Mucosa of descending colon (tissue), 3 donors: ENCODE measurements around the gene HLCS. TPM values are rescaled to one million over a fixed set of nuclear protein-coding genes. Genes with fewer than 3 reads are reported as not detected.

Source experiments
- ATAC-seq: fragments of 200-7000 bp; cut with Tn5 transposase; one replicate; pipeline ENCODE4 v1.9.1; 2020; ENCODE audit warnings: mild to moderate bottlenecking, moderate library complexity
- DNase-seq, 3 donors: peaks; one replicate each; pipeline ENCODE4 v3.0.0-alpha.2; 2020
- H3K36me3 ChIP-seq: fragments of 200-600 bp; one replicate; pipeline ENCODE4 v1.8.0; 2021; ENCODE audit warnings: low read depth, mild to moderate bottlenecking
- H3K4me1 ChIP-seq: fragments of 200-600 bp; one replicate; pipeline ENCODE4 v1.8.0; 2021; ENCODE audit warnings: low read depth, mild to moderate bottlenecking
- H3K4me3 ChIP-seq: fragments of 200-600 bp; one replicate; pipeline ENCODE4 v1.8.0; 2021; ENCODE audit warnings: mild to moderate bottlenecking
- H3K9me3 ChIP-seq: fragments of 200-600 bp; one replicate; pipeline ENCODE4 v1.8.0; 2021; ENCODE audit warnings: mild to moderate bottlenecking
- intact Hi-C, 2 donors: fragments of 100-400 bp; cut with DNase I in 1 of 2; cut with micrococcal nuclease in 1 of 2; formaldehyde crosslinking; loops; one replicate each; pipeline versions ENCODE4 v1.11.0 to v1.11.1; 2022; cut with DNase I, micrococcal nuclease
- total RNA-seq, 3 donors: library from RNA; stranded (reverse); fragmentation: NEBNext Ultra II Directional in 2 of 3; extraction: Animal tissue kit (Norgen Biotek cat#: 25700) in 2 of 3; gene quantifications; one replicate each; pipeline versions ENCODE4 v1.2.1 to v1.2.4, GENCODE V29; 2021 to 2023
- TF ChIP-seq, protein P1 (sequence below): fragments of 200-600 bp; IDR thresholded peaks from one replicate; pipeline ENCODE4 v1.8.0; 2022; ENCODE audit warnings: antibody characterized with exemption, mild to moderate bottlenecking
- donor health status: DM: no; HTN: no; CAD: no; lungs with moderate emphysema.
- donor health status: DM: no; HTN: no; CAD: no.
- donor health status: DM: no; HTN: yes; CAD: no.

HLCS gene
- total RNA-seq, 3 donors from 2014 or later, result 13.3 to 16.7 (median 14.9) TPM

DNA sequence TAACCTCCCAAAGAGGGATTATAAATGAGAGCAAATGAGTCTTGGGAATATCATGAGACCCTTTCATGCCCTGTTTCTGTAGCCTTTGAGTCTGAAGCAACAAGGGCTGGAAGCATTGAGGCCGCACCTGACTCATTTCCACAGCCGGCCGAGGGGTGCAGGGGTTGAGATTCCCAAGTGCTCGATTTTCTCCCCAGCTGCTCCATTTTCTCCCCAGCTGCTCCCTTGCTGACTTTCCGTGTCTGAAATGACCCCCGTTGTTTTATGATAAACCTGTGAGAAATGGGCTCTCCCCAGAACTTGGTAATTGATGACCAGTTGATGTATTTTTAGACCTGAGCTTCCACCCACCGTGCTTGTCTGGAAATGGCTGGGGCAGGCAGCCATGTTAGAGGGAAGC lies 244.7 kb downstream of the HLCS start:
- no peaks in the 10 kb centered on the region for H3K9me3 ChIP-seq
- H3K4me3 ChIP-seq, result no peak overlapping the region
- peaks cover 8% of the 10 kb centered on the region for H3K4me1 ChIP-seq
- intact Hi-C loops, result no loop called here
- DNase-seq, result no peak
- TF ChIP-seq, protein P1, sequence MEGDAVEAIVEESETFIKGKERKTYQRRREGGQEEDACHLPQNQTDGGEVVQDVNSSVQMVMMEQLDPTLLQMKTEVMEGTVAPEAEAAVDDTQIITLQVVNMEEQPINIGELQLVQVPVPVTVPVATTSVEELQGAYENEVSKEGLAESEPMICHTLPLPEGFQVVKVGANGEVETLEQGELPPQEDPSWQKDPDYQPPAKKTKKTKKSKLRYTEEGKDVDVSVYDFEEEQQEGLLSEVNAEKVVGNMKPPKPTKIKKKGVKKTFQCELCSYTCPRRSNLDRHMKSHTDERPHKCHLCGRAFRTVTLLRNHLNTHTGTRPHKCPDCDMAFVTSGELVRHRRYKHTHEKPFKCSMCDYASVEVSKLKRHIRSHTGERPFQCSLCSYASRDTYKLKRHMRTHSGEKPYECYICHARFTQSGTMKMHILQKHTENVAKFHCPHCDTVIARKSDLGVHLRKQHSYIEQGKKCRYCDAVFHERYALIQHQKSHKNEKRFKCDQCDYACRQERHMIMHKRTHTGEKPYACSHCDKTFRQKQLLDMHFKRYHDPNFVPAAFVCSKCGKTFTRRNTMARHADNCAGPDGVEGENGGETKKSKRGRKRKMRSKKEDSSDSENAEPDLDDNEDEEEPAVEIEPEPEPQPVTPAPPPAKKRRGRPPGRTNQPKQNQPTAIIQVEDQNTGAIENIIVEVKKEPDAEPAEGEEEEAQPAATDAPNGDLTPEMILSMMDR, result no peak
- no peaks in the 10 kb centered on the region for H3K36me3 ChIP-seq
- no peak for ATAC-seq

DNA sequence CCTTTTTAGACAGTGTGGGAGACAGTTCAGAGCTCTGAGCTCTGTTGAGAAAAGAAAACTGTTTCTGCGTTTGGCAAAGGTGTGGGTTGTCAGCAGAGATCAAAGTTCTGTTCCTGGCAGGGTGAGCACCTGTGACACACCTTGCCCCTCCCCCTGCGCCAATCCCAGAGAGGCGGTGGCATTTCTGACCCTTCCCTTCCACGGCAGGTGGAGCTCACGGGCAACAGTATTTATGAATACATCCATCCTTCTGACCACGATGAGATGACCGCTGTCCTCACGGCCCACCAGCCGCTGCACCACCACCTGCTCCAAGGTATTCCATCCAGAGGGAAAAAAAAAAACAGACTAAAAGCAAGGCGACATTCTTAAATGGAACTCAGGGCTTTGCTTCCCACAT lies 246.9 kb downstream of the HLCS start:
- H3K36me3 ChIP-seq, result no peaks in the 10 kb centered on the region
- intact Hi-C loops, result no loop called here
- peaks cover 8% of the 10 kb centered on the region for H3K4me1 ChIP-seq
- H3K4me3 ChIP-seq, result no peak overlapping the region
- ATAC-seq (peak; percentile 96), DNase-seq (peak; percentile 89 to 95 (median 92))
- TF ChIP-seq, protein P1, result no peak
- no peaks in the 10 kb centered on the region for H3K9me3 ChIP-seq

- no peaks in the 10 kb centered on the region for H3K36me3 ChIP-seq
- TF ChIP-seq, protein P1, result no peak
- ATAC-seq (peak; percentile 92), DNase-seq (peak; percentile 84 to 88 (median 86))
- H3K4me3 ChIP-seq, result no peak overlapping the region
- no peaks in the 10 kb centered on the region for H3K9me3 ChIP-seq
- intact Hi-C loops, result no loop called here
- H3K4me1 ChIP-seq, result peaks cover 8% of the 10 kb centered on the region
Observed at GRCh38 chr21:36718951-36719501, 247.4 kb downstream of the HLCS start.

GRCh38 chr21:36717976-36718375 lies 248.5 kb downstream of the HLCS start:
- Histone ChIP-seq H3K36me3 (no peaks in the 10 kb centered on the region), H3K4me1 (peaks cover 8% of the 10 kb centered on the region), H3K9me3 (no peaks in the 10 kb centered on the region), H3K4me3 (no peak overlapping the region)
- TF ChIP-seq, protein P1, result no peak
- DNase-seq, result no peak
- no peak for ATAC-seq
- intact Hi-C loops, result no loop called here

DNA sequence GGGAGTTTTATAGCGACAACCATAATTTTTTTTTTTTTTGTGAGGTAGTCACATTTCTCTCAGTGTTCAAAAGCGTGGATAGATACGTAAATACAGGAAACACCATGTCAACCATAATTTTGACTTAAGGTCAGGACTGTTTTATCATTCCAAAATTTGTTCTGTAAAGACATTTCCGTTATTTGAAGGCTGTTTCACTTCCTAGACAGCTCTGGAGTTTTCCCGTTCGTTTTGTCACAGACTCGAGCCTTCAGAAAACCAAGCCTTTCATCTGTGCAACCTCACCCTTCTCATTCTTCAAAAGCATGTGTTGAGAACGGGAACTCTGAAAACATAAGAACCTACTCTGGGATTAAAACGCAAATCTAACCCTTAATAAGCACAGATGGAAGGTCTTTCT lies 249.6 kb downstream of the HLCS start:
- H3K4me1 ChIP-seq, result peaks cover 8% of the 10 kb centered on the region
- H3K4me3 ChIP-seq, result no peak overlapping the region
- intact Hi-C loops, result no loop called here
- no peaks in the 10 kb centered on the region for H3K9me3 ChIP-seq
- TF ChIP-seq, protein P1, result no peak
- no peak for ATAC-seq
- no peak for DNase-seq
- no peaks in the 10 kb centered on the region for H3K36me3 ChIP-seq

DNA sequence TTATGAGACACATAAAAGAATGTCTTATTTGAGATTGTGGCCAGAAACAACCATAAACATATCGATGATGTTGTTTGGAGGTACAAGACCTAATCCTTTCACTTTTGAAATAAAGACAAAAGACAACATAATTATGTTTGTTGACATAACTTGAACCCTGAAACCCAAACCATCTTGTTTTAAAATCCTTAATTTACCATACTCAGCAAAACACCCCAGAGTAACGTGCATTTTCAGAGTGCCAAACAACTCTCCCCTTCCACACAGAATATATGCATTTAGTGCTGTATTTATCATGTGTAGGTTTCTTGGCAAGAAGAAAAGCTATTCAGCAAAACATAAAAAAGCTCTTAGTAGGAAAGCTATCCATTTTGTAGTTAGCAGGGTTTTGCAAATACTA lies 250.1 kb downstream of the HLCS start:
- H3K4me3 ChIP-seq, result no peak overlapping the region
- intact Hi-C loops, result no loop called here
- H3K4me1 ChIP-seq, result peaks cover 8% of the 10 kb centered on the region
- no peaks in the 10 kb centered on the region for H3K36me3 ChIP-seq
- H3K9me3 ChIP-seq, result no peaks in the 10 kb centered on the region
- ATAC-seq (no peak), DNase-seq (no peak)
- TF ChIP-seq, protein P1, result no peak
